ENCODE data around the gene GARS1. TPM values are rescaled to one million over a fixed set of nuclear protein-coding genes. Genes with fewer than 3 reads are reported as not detected.

Gene GARS1
- total and polyA plus RNA-seq, 2 donors (not counting 1 experiment from before 2014, with no cell fraction given) = 322 to 669 TPM

DNA sequence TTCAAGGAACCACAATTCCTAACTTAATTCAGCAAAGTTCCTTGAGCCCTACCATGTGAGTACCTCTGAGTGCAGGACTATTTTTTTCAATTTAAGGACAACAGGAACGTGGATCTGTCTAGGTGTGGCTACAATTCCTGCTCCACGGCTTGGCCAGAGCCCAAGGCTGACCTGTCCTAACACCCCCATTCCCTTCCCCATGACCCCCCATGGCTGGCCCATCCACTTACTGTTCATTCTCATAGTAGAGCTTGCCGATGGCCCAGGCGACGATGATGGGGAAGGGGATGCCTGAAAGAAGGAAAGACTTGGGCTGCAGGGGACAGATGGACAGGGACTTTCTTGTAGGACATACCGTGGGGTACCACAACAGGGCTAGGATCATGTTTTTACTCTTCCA, 67.2 kb downstream of the GARS1 start:
- Histone ChIP-seq H3K9me3 (ENCODE audit: control insufficient read depth, insufficient read depth, low read depth, low read length) (no peaks in the 10 kb centered on the region), H2AFZ (ENCODE audit: low read length) (no peak overlapping the region), H3K79me2 (ENCODE audit: control insufficient read depth, insufficient read depth, low read length) (no peaks in the 10 kb centered on the region), H3K4me2 (ENCODE audit: extremely low read depth, insufficient read depth, low read length) (no peak overlapping the region), H3K27ac (ENCODE audit: insufficient read depth, low read length) (no peak overlapping the region), H3K27me3 (ENCODE audit: control insufficient read depth, insufficient read depth, low read length) (peaks cover 3% of the 10 kb centered on the region), H3K4me1 (ENCODE audit: control insufficient read depth, extremely low read depth, insufficient read depth, low read length) (no peaks in the 10 kb centered on the region), H3K36me3 (ENCODE audit: control insufficient read depth, insufficient read depth, low read length) (no peaks in the 10 kb centered on the region), H4K20me1 (ENCODE audit: control insufficient read depth, extremely low read depth, insufficient read depth, low read length) (no peaks in the 10 kb centered on the region), H3K4me3 (replicated peaks in 1 of 4; ENCODE audit: control extremely low read depth in 1 of 4, insufficient read depth in 1 of 4, low read depth in 3 of 4, low read length in 4 of 4) (no peak overlapping the region), H3K9ac (ENCODE audit: insufficient read depth, low read length) (no peak overlapping the region)
- DNase-seq (ENCODE audit: low read depth in 2 of 2) = no peak
- TF ChIP-seq, protein P1, sequence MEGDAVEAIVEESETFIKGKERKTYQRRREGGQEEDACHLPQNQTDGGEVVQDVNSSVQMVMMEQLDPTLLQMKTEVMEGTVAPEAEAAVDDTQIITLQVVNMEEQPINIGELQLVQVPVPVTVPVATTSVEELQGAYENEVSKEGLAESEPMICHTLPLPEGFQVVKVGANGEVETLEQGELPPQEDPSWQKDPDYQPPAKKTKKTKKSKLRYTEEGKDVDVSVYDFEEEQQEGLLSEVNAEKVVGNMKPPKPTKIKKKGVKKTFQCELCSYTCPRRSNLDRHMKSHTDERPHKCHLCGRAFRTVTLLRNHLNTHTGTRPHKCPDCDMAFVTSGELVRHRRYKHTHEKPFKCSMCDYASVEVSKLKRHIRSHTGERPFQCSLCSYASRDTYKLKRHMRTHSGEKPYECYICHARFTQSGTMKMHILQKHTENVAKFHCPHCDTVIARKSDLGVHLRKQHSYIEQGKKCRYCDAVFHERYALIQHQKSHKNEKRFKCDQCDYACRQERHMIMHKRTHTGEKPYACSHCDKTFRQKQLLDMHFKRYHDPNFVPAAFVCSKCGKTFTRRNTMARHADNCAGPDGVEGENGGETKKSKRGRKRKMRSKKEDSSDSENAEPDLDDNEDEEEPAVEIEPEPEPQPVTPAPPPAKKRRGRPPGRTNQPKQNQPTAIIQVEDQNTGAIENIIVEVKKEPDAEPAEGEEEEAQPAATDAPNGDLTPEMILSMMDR (conservative IDR thresholded peaks at IDR 0.05 in 1 of 2, IDR thresholded peaks at IDR 0.05 in 1 of 2; ENCODE audit: low read depth in 1 of 2, low read length in 2 of 2) = no peak

DNA sequence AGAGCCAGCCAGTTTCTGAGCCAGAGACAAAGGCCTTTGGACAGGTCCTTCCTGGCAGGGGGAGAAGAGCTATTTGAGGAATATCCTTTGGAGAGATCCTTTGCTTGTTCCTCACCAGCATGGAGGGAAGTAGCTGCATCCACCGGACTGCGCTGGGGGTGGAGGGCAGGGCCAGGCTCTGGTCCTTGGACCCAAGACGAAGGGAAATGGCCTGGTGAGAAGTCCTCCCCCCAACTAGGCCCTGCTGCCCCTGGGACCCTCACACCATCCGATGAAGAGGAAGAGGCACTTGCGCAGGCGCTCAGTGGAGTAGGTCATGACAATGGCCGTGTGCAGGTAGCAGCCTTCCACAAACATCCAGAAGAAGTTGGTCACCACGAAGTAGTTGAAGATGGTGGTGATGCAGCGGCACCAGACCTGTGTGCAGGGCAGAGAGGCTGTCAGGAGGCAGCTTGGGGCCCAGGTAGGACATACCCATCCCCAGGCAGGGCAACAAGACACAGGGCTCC, 67.8 kb downstream of the GARS1 start:
- H4K20me1 ChIP-seq (ENCODE audit: control insufficient read depth, extremely low read depth, insufficient read depth, low read length) = no peaks in the 10 kb centered on the region
- H3K36me3 ChIP-seq (ENCODE audit: control insufficient read depth, insufficient read depth, low read length) = no peaks in the 10 kb centered on the region
- H3K9me3 ChIP-seq (ENCODE audit: control insufficient read depth, insufficient read depth, low read depth, low read length) = no peaks in the 10 kb centered on the region
- H3K27ac ChIP-seq (ENCODE audit: insufficient read depth, low read length) = no peak overlapping the region
- DNase-seq (ENCODE audit: low read depth in 2 of 2) = no peak
- no peak overlapping the region for H3K4me3 ChIP-seq (replicated peaks in 1 of 4; ENCODE audit: control extremely low read depth in 1 of 4, insufficient read depth in 1 of 4, low read depth in 3 of 4, low read length in 4 of 4)
- no peaks in the 10 kb centered on the region for H3K4me1 ChIP-seq (ENCODE audit: control insufficient read depth, extremely low read depth, insufficient read depth, low read length)
- H2AFZ ChIP-seq (ENCODE audit: low read length) = no peak overlapping the region
- no peak overlapping the region for H3K4me2 ChIP-seq (ENCODE audit: extremely low read depth, insufficient read depth, low read length)
- no peaks in the 10 kb centered on the region for H3K79me2 ChIP-seq (ENCODE audit: control insufficient read depth, insufficient read depth, low read length)
- TF ChIP-seq, protein P1 (conservative IDR thresholded peaks at IDR 0.05 in 1 of 2, IDR thresholded peaks at IDR 0.05 in 1 of 2; ENCODE audit: low read depth in 1 of 2, low read length in 2 of 2) = no peak
- peaks cover 3% of the 10 kb centered on the region for H3K27me3 ChIP-seq (ENCODE audit: control insufficient read depth, insufficient read depth, low read length)
- H3K9ac ChIP-seq (ENCODE audit: insufficient read depth, low read length) = no peak overlapping the region

DNA sequence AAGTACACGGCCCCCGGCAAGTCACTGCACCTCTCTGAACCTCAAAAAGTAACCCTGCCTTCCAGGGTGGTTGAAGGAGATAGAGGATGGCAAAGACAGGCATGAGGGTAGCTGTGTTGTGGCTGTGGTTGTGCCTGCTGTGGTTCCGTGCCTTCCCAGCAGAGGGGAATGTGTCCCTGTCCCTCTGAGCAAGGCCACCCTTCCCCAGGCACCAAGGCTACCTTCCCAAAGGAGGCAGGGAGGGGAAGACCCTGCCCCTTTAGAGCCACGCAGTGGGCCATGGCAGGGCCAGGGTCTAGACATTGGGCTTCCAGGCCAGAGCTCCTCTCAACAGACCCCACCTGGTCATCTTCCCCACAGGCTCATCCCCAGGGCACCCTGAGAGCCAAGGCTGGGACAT, 68.7 kb downstream of the GARS1 start:
- no peak overlapping the region for H3K27ac ChIP-seq (ENCODE audit: insufficient read depth, low read length)
- DNase-seq (ENCODE audit: low read depth in 2 of 2) = no peak
- H3K9me3 ChIP-seq (ENCODE audit: control insufficient read depth, insufficient read depth, low read depth, low read length) = no peaks in the 10 kb centered on the region
- peaks cover 3% of the 10 kb centered on the region for H3K27me3 ChIP-seq (ENCODE audit: control insufficient read depth, insufficient read depth, low read length)
- H2AFZ ChIP-seq (ENCODE audit: low read length) = no peak overlapping the region
- no peak overlapping the region for H3K9ac ChIP-seq (ENCODE audit: insufficient read depth, low read length)
- no peaks in the 10 kb centered on the region for H3K36me3 ChIP-seq (ENCODE audit: control insufficient read depth, insufficient read depth, low read length)
- no peaks in the 10 kb centered on the region for H3K79me2 ChIP-seq (ENCODE audit: control insufficient read depth, insufficient read depth, low read length)
- TF ChIP-seq, protein P1 (conservative IDR thresholded peaks at IDR 0.05 in 1 of 2, IDR thresholded peaks at IDR 0.05 in 1 of 2; ENCODE audit: low read depth in 1 of 2, low read length in 2 of 2) = no peak
- TF ChIP-seq EZH2 (IDR thresholded peaks at IDR 0.05; ENCODE audit: low read length, missing control alignments) = no peak
- no peak overlapping the region for H3K4me3 ChIP-seq (replicated peaks in 1 of 4; ENCODE audit: control extremely low read depth in 1 of 4, insufficient read depth in 1 of 4, low read depth in 3 of 4, low read length in 4 of 4)
- H3K4me1 ChIP-seq (ENCODE audit: control insufficient read depth, extremely low read depth, insufficient read depth, low read length) = no peaks in the 10 kb centered on the region
- no peak overlapping the region for H3K4me2 ChIP-seq (ENCODE audit: extremely low read depth, insufficient read depth, low read length)
- H4K20me1 ChIP-seq (ENCODE audit: control insufficient read depth, extremely low read depth, insufficient read depth, low read length) = no peaks in the 10 kb centered on the region

Measured in fibroblast of lung (primary cell).